Measurements from ENCODE around the gene ARL2BP. TPM values are rescaled to one million over a fixed set of nuclear protein-coding genes. Genes with fewer than 3 reads are reported as not detected.
A peak's percentile ranks its signal among the peaks of the same experiment; 100 is the strongest.

Gene ARL2BP
- total and polyA plus RNA-seq, 2 of the 13 experiments (the other 11 are each of a cell fraction or from before 2014, with no cell fraction given) = 64.3 to 67.6 TPM

DNA sequence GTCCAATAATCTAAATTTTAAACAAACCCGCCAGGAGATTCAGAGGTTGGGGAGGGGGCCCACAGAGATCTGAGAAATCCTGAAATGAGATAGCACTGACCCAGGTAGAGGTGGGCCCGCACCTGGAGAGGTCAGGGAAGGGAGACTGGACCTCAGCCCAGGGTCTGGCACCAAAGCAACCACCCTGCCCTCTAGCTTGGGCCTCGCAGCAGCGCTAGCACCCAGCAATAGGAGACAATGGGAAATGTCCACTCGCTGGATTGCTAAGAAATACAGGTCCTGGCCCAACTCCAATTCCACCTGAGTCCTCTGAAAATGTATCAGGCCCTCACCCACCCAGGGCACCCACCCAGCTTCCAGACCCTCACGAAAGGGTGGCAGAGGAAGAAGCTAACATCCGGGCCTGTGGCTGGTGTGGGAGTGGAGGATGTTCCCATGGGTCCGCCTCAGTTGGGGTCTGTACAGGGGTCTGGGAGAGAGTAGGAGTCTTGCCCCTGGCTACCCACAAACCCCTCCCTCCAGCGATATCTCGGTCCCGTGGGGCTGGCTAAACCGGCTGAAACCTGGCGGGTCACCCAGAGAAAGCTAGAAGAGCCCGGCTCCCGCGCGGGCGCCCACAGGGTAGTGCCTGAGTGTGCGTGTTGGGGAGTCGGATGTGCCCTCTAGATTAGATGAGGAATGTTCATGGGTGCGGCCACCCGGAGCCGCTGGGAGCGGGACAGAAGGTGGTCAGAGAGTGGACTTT, 38.3 kb downstream of the ARL2BP start (continued):
- TF ChIP-seq MAFG (CRISPR knock-in tag; IDR thresholded peaks at IDR 0.05) (no peak), NRL (CRISPR knock-in tag; IDR thresholded peaks at IDR 0.05; ENCODE audit: borderline replicate concordance) (no peak), ZNF564 (CRISPR knock-in tag; IDR thresholded peaks at IDR 0.05) (no peak), ZFY (CRISPR knock-in tag; IDR thresholded peaks at IDR 0.05) (no peak), SMAD1 (CRISPR knock-in tag; IDR thresholded peaks at IDR 0.05; ENCODE audit: borderline replicate concordance, low read depth) (no peak), ZFP37 (CRISPR knock-in tag; IDR thresholded peaks at IDR 0.05; ENCODE audit: borderline replicate concordance) (no peak), ZNF841 (CRISPR knock-in tag; IDR thresholded peaks at IDR 0.05; ENCODE audit: borderline replicate concordance) (no peak), ZFP41 (CRISPR knock-in tag; IDR thresholded peaks at IDR 0.05; ENCODE audit: borderline replicate concordance) (no peak)
- TF ChIP-seq, protein P1, sequence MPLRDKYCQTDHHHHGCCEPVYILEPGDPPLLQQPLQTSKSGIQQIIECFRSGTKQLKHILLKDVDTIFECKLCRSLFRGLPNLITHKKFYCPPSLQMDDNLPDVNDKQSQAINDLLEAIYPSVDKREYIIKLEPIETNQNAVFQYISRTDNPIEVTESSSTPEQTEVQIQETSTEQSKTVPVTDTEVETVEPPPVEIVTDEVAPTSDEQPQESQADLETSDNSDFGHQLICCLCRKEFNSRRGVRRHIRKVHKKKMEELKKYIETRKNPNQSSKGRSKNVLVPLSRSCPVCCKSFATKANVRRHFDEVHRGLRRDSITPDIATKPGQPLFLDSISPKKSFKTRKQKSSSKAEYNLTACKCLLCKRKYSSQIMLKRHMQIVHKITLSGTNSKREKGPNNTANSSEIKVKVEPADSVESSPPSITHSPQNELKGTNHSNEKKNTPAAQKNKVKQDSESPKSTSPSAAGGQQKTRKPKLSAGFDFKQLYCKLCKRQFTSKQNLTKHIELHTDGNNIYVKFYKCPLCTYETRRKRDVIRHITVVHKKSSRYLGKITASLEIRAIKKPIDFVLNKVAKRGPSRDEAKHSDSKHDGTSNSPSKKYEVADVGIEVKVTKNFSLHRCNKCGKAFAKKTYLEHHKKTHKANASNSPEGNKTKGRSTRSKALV (CRISPR knock-in tag; IDR thresholded peaks at IDR 0.05) = 0 out of 2 replicates have a peak, but pooled peaks have one; percentile 38
- TF ChIP-seq, protein P2, sequence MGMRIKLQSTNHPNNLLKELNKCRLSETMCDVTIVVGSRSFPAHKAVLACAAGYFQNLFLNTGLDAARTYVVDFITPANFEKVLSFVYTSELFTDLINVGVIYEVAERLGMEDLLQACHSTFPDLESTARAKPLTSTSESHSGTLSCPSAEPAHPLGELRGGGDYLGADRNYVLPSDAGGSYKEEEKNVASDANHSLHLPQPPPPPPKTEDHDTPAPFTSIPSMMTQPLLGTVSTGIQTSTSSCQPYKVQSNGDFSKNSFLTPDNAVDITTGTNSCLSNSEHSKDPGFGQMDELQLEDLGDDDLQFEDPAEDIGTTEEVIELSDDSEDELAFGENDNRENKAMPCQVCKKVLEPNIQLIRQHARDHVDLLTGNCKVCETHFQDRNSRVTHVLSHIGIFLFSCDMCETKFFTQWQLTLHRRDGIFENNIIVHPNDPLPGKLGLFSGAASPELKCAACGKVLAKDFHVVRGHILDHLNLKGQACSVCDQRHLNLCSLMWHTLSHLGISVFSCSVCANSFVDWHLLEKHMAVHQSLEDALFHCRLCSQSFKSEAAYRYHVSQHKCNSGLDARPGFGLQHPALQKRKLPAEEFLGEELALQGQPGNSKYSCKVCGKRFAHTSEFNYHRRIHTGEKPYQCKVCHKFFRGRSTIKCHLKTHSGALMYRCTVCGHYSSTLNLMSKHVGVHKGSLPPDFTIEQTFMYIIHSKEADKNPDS (CRISPR knock-in tag; IDR thresholded peaks at IDR 0.05) = no peak
- TF ChIP-seq, protein P3, sequence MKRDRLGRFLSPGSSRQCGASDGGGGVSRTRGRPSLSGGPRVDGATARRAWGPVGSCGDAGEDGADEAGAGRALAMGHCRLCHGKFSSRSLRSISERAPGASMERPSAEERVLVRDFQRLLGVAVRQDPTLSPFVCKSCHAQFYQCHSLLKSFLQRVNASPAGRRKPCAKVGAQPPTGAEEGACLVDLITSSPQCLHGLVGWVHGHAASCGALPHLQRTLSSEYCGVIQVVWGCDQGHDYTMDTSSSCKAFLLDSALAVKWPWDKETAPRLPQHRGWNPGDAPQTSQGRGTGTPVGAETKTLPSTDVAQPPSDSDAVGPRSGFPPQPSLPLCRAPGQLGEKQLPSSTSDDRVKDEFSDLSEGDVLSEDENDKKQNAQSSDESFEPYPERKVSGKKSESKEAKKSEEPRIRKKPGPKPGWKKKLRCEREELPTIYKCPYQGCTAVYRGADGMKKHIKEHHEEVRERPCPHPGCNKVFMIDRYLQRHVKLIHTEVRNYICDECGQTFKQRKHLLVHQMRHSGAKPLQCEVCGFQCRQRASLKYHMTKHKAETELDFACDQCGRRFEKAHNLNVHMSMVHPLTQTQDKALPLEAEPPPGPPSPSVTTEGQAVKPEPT (CRISPR knock-in tag; IDR thresholded peaks at IDR 0.05; ENCODE audit: low read depth) = no peak
- TF ChIP-seq, protein P4, sequence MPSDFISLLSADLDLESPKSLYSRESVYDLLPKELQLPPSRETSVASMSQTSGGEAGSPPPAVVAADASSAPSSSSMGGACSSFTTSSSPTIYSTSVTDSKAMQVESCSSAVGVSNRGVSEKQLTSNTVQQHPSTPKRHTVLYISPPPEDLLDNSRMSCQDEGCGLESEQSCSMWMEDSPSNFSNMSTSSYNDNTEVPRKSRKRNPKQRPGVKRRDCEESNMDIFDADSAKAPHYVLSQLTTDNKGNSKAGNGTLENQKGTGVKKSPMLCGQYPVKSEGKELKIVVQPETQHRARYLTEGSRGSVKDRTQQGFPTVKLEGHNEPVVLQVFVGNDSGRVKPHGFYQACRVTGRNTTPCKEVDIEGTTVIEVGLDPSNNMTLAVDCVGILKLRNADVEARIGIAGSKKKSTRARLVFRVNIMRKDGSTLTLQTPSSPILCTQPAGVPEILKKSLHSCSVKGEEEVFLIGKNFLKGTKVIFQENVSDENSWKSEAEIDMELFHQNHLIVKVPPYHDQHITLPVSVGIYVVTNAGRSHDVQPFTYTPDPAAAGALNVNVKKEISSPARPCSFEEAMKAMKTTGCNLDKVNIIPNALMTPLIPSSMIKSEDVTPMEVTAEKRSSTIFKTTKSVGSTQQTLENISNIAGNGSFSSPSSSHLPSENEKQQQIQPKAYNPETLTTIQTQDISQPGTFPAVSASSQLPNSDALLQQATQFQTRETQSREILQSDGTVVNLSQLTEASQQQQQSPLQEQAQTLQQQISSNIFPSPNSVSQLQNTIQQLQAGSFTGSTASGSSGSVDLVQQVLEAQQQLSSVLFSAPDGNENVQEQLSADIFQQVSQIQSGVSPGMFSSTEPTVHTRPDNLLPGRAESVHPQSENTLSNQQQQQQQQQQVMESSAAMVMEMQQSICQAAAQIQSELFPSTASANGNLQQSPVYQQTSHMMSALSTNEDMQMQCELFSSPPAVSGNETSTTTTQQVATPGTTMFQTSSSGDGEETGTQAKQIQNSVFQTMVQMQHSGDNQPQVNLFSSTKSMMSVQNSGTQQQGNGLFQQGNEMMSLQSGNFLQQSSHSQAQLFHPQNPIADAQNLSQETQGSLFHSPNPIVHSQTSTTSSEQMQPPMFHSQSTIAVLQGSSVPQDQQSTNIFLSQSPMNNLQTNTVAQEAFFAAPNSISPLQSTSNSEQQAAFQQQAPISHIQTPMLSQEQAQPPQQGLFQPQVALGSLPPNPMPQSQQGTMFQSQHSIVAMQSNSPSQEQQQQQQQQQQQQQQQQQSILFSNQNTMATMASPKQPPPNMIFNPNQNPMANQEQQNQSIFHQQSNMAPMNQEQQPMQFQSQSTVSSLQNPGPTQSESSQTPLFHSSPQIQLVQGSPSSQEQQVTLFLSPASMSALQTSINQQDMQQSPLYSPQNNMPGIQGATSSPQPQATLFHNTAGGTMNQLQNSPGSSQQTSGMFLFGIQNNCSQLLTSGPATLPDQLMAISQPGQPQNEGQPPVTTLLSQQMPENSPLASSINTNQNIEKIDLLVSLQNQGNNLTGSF (CRISPR knock-in tag; IDR thresholded peaks at IDR 0.05) = no peak
- TF ChIP-seq, protein P5, sequence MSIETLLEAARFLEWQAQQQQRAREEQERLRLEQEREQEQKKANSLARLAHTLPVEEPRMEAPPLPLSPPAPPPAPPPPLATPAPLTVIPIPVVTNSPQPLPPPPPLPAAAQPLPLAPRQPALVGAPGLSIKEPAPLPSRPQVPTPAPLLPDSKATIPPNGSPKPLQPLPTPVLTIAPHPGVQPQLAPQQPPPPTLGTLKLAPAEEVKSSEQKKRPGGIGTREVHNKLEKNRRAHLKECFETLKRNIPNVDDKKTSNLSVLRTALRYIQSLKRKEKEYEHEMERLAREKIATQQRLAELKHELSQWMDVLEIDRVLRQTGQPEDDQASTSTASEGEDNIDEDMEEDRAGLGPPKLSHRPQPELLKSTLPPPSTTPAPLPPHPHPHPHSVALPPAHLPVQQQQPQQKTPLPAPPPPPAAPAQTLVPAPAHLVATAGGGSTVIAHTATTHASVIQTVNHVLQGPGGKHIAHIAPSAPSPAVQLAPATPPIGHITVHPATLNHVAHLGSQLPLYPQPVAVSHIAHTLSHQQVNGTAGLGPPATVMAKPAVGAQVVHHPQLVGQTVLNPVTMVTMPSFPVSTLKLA (IDR thresholded peaks at IDR 0.05) = no peak
- TF ChIP-seq, protein P6, sequence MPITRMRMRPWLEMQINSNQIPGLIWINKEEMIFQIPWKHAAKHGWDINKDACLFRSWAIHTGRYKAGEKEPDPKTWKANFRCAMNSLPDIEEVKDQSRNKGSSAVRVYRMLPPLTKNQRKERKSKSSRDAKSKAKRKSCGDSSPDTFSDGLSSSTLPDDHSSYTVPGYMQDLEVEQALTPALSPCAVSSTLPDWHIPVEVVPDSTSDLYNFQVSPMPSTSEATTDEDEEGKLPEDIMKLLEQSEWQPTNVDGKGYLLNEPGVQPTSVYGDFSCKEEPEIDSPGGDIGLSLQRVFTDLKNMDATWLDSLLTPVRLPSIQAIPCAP (CRISPR knock-in tag; IDR thresholded peaks at IDR 0.05; ENCODE audit: low read depth) = no peak
